Omental fat pad (tissue), 4 donors: ENCODE measurements around the gene GDF2. TPM values are rescaled to one million over a fixed set of nuclear protein-coding genes. Genes with fewer than 3 reads are reported as not detected.

ENCODE experiments used
- ATAC-seq: fragments of 150-250 bp; one replicate; pipeline ENCODE4 v1.9.1; 2016; ENCODE audit warnings: mild to moderate bottlenecking, moderate library complexity; ENCODE audit not compliant: low FRiP score
- DNase-seq: peaks from one replicate; pipeline ENCODE4 v3.0.0-alpha.2; 2019; ENCODE audit warnings: low spot score
- CTCF ChIP-seq, 3 donors: fragments of 450-650 bp; IDR thresholded peaks; one replicate each; pipeline ENCODE4 v1.5.1; 2016 to 2017; ENCODE audit warnings: antibody characterized with exemption in 3 of 3, mild to moderate bottlenecking in 3 of 3, moderate library complexity in 2 of 3
- total RNA-seq, 4 donors: library from RNA; depleted of rRNA; stranded (reverse); fragments of >200 nt; gene quantifications; one replicate each; pipeline ENCODE4 v1.1.0, GENCODE V29; 2016

GDF2 gene
- total RNA-seq, 4 donors from 2014 or later = not detected

DNA sequence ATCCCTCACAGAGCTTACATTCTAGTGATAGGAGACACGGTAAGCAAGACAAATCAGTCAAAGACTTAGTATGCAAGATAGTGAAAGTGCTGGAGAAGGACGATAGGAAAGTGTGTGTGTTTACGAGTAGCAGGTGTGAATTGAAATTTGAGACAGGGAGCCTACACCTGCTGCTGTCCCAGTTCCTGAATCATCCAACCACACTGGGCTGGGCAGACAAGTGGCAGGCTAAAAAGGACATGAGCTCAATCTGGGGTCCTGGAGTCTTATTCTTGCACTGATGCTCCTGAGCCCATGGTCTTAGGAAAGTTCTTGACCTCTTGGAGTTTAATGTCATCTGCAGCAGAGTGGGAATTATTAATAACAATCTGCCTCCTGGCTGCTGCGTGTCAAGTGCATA, 42.1 kb downstream of the GDF2 start:
- no peak for ATAC-seq
- TF ChIP-seq CTCF (IDR thresholded peaks at IDR 0.05) = no peak
- DNase-seq = no peak

GRCh38 chr10:47364911-47365310, 42.7 kb downstream of the GDF2 start:
- DNase-seq (no peak), ATAC-seq (no peak)
- TF ChIP-seq CTCF (IDR thresholded peaks at IDR 0.05) = no peak

GRCh38 chr10:47365431-47366180, 43.4 kb downstream of the GDF2 start:
- TF ChIP-seq CTCF (IDR thresholded peaks at IDR 0.05) = no peak
- no peak for DNase-seq
- ATAC-seq = no peak

- DNase-seq = no peak
- TF ChIP-seq CTCF (IDR thresholded peaks at IDR 0.05) = no peak
- ATAC-seq = no peak
Measured at GRCh38 chr10:47366181-47366631, 44.0 kb downstream of the GDF2 start.

DNA sequence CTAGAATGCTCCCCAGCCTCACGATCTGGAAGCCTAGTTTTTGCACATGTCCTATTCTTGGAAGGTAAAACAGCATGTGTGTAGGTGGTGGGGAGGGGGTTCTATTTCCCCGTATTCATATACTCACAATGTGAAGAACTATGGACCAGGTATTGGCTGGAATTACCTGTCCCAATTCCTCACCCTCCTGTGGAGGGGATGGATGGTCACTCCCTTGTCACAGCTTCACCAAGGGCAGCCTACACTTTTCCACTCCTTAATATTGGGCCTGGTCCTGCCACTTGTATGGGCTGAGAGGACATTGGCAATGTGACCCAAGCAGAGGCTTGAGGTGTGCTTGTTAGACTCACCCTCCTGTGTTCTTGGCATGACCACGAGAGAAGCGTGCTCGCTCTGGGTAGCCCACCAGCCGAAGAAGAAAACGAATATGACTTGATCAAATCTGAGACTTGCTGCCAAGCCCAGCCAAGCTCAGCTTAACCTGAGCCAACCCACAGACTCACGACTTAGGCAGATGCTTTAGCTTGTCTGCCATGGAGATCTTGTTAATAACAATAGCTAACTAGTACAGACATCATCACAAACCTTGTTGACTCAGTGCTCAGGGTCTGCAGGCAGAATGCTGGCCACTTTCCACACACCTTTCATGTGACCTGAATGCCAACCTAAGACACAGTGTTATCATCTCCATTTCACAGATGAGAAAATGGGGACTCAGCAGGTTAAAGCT, 44.6 kb downstream of the GDF2 start:
- TF ChIP-seq CTCF (IDR thresholded peaks at IDR 0.05) = no peak
- no peak for DNase-seq
- ATAC-seq = no peak

DNA sequence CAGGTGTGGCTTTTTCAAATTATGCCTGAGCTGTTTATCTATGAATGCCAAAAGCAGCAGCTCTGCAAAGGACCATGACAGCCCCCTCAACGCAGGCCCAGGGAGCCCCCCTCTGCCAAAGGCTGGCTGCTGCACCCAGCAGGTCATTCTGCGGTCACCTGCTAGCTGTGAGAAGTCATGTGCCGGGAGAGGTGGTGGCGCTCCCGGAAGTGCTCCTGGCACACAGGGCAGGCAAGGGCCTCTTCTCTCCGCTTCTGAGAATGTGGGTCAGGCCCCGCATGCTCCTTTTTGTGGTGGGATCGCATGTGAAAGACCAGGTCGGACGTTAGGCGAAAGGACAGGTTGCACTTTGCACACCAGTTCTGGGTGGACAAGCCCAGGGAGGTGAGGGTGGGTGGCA, 45.4 kb downstream of the GDF2 start:
- ATAC-seq (no peak), DNase-seq (no peak)
- TF ChIP-seq CTCF (IDR thresholded peaks at IDR 0.05) = no peak
